Measurements from ENCODE around the gene SHC1.
"Not testable (repeated sequence)": the region's sequence is repeated elsewhere in the genome, so short reads cannot be mapped to it uniquely, and the experiment has no call there.

Gene SHC1

DNA sequence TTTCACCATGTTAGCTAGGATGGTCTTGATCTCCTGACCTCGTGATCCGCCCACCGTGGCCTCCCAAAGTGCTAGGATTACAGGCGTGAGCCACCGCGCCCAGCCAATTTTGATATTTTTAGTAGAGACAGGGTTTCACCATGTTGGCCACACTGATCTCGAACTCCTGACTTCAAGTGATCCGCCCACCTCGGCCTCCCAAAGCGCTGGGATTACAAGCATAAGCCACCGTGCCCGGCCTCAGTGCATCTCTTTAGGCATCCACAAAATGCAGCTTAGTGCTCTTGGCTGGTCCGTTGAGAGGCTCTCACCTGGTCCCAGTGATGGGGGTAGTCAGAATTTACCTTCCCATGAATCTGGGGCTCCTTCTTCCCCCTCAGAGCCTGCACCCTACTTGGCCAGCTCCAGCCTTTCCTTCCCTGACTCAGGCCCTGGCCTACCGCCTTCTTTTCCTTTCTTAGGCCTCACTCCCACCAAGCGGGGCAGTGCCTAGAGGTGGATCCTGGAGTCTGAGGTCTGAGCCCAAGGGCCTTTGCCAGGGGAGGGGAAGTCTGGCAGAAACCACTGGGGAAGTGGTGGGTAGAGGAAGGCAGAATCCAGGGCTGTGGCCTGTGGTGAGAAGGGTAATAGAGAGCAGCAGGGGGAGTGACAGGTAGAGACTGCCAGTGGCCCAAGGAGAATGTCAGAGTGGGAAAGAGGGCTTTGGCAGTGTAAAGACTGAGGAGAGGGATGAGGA is 26.6 kb upstream of the SHC1 start:
- peak overlapping the region; percentile 0; the same call in 1 of the 2 replicates for H3K27ac ChIP-seq

DNA sequence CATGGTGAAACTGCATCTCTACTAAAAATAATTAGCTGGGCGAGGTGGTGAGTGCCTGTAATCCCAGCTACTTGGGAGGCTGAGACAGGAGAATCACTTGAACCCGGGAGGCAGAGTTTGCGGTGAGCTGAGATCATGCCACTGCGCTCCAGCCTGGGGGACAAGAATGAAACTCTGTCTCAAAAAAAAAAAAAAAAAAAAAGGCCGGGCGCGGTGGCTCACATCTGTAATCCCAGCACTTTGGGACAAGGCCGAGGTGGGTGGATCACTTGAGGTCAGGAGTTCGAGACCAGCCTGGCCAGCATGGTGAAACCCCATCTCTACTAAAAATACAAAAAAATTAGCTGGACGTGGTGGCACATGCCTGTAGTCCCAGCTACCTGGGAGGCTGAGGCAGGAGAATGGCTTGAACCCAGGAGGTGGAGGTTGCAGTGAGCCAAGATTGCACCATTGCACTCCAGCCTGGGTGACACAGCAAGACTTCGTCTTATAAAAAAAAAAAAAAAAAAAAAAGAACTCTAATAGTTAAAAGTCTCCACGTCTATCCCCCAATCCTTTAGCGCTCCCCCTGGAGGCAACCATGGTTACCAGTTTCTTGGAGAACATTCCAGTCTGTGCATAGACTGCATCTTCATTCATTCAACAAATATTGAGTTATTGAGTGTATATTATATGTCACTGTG is 24.9 kb upstream of the SHC1 start:
- H3K27ac ChIP-seq: not testable (repeated sequence)
- TF ChIP-seq, protein P1, sequence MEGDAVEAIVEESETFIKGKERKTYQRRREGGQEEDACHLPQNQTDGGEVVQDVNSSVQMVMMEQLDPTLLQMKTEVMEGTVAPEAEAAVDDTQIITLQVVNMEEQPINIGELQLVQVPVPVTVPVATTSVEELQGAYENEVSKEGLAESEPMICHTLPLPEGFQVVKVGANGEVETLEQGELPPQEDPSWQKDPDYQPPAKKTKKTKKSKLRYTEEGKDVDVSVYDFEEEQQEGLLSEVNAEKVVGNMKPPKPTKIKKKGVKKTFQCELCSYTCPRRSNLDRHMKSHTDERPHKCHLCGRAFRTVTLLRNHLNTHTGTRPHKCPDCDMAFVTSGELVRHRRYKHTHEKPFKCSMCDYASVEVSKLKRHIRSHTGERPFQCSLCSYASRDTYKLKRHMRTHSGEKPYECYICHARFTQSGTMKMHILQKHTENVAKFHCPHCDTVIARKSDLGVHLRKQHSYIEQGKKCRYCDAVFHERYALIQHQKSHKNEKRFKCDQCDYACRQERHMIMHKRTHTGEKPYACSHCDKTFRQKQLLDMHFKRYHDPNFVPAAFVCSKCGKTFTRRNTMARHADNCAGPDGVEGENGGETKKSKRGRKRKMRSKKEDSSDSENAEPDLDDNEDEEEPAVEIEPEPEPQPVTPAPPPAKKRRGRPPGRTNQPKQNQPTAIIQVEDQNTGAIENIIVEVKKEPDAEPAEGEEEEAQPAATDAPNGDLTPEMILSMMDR (conservative IDR thresholded peaks at IDR 0.05): peak; percentile 96

More for the DNA sequence above, 26.6 kb upstream of the SHC1 start:
- TF ChIP-seq, protein P1 (conservative IDR thresholded peaks at IDR 0.05): no peak

DNA sequence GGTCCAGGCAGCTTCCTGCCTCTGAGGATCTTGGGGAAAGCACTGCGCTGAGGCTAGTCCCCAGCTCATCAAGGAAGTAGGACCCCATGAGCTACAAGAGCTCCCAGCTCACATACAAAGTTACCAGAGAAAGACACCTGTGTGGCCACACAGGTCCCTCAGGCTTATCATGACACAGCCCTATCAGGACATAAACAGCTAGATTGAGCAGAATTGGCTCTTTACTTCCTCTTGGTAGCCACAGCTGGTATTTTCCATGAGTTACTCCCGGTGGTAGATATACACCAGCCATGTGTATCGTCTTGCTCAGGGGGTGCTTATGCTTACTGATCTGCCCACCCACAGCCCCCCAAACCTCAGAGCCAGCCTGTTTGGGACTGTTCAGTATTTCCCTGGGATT is 24.0 kb upstream of the SHC1 start:
- no peak overlapping the region for H3K27ac ChIP-seq
- TF ChIP-seq, protein P1 (conservative IDR thresholded peaks at IDR 0.05): no peak

DNA sequence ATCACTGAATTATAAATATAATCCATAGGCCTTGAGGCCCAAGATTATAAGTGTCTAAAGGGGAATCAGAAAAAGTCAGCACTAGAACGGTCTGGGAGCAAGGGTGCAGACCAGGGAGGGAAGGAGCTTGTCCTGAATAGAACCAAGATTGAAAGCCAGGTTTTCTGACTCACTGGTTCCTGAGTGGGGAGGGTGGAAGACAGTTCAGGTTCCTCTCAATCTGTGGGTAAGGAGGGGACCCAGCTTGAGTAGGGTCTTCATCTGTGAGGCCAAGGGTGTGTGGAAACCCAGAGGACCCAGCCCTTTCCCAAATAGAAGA is 23.7 kb upstream of the SHC1 start:
- no peak overlapping the region for H3K27ac ChIP-seq

DNA sequence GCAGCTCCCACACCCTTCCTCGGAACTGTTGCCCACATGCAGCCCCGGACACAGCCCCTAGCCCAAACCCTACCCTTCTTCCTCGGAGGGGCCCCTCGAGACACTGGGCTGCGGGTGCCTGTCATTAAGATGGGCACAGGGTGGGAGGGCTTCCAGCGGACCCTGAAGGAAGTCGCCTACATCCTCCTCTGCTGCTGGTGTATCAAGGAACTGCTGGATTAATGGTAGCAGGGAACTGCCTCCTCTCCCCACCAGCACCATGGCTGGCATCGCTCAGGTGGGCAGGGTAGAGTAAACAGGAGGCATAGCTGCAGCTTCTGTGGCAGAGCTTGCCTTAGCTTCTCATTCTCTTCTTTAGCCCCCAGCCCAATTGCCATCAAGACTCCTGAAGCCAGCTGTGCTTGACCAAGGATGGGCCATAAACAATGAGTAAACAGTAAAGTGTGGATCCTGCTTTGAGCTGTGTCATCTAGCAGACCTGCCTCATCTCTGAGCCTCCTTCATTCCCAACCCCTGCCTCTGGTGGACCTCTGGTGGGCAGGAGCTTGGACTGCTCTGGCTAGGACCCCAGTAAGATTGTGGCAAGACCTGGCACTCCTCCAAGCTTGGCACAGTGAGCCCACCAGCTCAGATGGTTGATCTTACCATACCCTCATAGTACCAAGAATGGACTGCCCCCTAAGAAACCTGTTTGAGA is 23.2 kb upstream of the SHC1 start, which contains the start of gene LENEP:
TSS of gene LENEP (plus strand) at position 15 of the 697 bp plus-strand sequence. CDS start at position 37, 22 bp downstream.
- no peak within 1 kb of the TSS for H3K27ac ChIP-seq
- TF ChIP-seq, protein P1 (conservative IDR thresholded peaks at IDR 0.05): no peak

More for the DNA sequence above, 23.7 kb upstream of the SHC1 start:
- TF ChIP-seq, protein P1 (conservative IDR thresholded peaks at IDR 0.05): no peak

DNA sequence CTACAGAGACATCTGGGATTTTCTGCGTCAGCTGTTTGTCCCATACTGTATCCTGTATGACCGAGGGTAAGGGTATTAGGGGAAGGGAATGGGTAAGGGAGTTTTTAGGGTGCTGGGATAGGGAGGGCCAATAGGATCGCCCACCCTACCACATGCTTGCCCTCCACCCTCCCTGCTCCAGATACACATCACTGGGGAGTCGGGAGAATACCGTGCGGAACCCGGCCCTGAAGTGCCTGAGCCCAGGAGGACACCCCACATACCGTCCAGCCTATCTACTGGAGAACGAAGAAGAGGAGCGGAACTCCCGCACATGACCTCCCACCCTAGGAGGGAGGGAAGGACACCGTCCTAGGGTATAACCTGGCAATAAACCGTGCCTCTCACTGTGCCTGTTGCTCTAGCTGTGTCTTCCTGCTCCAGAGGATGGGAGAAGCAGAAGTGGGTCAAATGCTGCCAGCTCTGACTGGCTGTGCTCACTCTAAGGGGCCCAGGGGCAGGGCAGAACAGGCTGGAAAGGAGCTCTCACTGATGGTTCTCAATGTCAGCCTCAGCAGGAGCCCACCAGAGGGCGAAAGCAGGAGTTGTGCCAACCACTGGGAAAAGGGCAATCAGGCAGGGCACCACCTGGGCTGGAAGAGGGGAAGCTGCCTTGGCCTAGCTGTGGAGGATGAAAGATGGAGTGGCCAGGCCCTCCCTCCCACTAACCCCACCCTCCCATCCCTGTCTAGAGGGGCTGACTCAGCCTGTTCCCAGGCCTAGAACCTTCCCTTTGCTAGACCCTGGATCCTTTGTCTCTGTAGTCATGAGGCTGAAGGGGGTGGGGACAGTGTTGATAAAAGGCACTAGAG is 22.4 kb upstream of the SHC1 start:
- H3K27ac ChIP-seq: no peak overlapping the region
- TF ChIP-seq, protein P1 (conservative IDR thresholded peaks at IDR 0.05): peak; percentile 65

Measured in VCaP (cell line).